ENCODE results near the gene ZBTB34. TPM values are rescaled to one million over a fixed set of nuclear protein-coding genes. Genes with fewer than 3 reads are reported as not detected.

Gene ZBTB34
- total and polyA plus RNA-seq, 9 of the 15 experiments (the other 6 are each of a cell fraction or from before 2014, with no cell fraction given), result 2.7 to 15.6 (median 9.8) TPM

DNA sequence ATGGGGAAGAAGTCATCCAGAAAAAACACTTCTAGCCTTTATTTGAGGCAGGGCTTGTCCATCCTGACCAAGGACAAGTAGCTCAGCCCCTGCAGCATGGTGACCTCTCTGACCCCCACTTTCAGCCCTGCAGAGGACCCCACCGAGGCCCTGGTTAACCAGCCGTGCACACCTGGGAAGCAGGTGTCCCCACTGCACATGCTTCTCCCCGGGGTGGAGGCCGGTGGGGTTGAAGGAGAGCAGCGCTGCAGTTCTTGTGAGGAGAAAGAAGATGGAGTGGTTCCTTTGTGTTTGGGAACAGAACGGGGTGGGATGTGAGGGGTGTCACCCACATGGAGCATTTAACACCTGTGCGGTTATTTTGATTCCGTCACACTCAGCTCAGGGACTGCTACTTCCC is 21.1 kb upstream of the ZBTB34 start:
- H2AFZ ChIP-seq (ENCODE audit: low read depth, low read length), result no peak overlapping the region
- DNase-seq (ENCODE audit: extremely low read depth in 1 of 4, low spot score in 3 of 4), result no peak
- ChIA-PET CTCF (ENCODE audit: low intra/inter-chr PET ratio) (no interaction called here), POLR2A (interaction anchor here (0.7 to 1.2 kb wide), 3 partner anchors 10 to 24 kb away, joined by 3 read pairs; no protein-coding TSS in a partner anchor)
- no peaks in the 10 kb centered on the region for H3K9me3 ChIP-seq (replicated peaks; ENCODE audit: control insufficient read depth, insufficient read depth, low read depth, low read length)
- H3K9me1 ChIP-seq (ENCODE audit: control insufficient read depth, insufficient read depth, low read length), result peaks cover 8% of the 10 kb centered on the region
- no peak overlapping the region for H3K9ac ChIP-seq (ENCODE audit: insufficient read depth in 1 of 2, low read depth in 2 of 2, low read length in 2 of 2)
- TF ChIP-seq IRF1 (CRISPR knock-in tag; IDR thresholded peaks at IDR 0.05; ENCODE audit: borderline replicate concordance) (no peak), SFPQ (IDR thresholded peaks at IDR 0.05; ENCODE audit: low read depth, low read length) (no peak), POLR2B (IDR thresholded peaks at IDR 0.05; ENCODE audit: low read depth, partially characterized antibody) (no peak), ZNF830 (CRISPR knock-in tag; IDR thresholded peaks at IDR 0.05) (no peak)
- peaks cover 27% of the 10 kb centered on the region for H3K36me3 ChIP-seq (ENCODE audit: control insufficient read depth, insufficient read depth, low read length)
- peaks cover 12% of the 10 kb centered on the region; the same call in 2 of the 3 replicates for H3K79me2 ChIP-seq (ENCODE audit: control insufficient read depth, insufficient read depth, low read length)
- no TSS peak for BruUV-seq (replicated peaks)
- FAIRE-seq, result no peak
- no peak overlapping the region; the same call in 1 of the 2 replicates for H3K4me2 ChIP-seq (ENCODE audit: insufficient read depth, low read length)
- no peak overlapping the region for H3K27ac ChIP-seq (ENCODE audit: extremely low read depth, low read depth, low read length)
- ATAC-seq, result no peak
- intact Hi-C loops (cut with micrococcal nuclease) (no loop called here), in situ Hi-C loops (cut with MboI) (no loop called here)
- H4K20me1 ChIP-seq (replicated peaks; ENCODE audit: control insufficient read depth, insufficient read depth, low read length), result no peaks in the 10 kb centered on the region
- peaks cover 8 to 17% of the 10 kb centered on the region in 2 experiments for H3K4me1 ChIP-seq (replicated peaks in 1 of 2; ENCODE audit: control insufficient read depth in 2 of 2, insufficient read depth in 2 of 2, low read length in 2 of 2)
- no peaks in the 10 kb centered on the region for H3K27me3 ChIP-seq (ENCODE audit: control insufficient read depth in 2 of 2, insufficient read depth in 2 of 2, low read length in 2 of 2)
- WGBS (ENCODE audit: insufficient coverage, low coverage, missing lambda C conversion rate), result 92% methylated on average over 8 of the region's 8 CpGs
- H3K4me3 ChIP-seq, result no peak overlapping the region

Data from K562 (cell line).